Measurements from ENCODE around the gene RHOA.
"Not testable (repeated sequence)": the region's sequence is repeated elsewhere in the genome, so short reads cannot be mapped to it uniquely, and the experiment has no call there.

Gene RHOA

DNA sequence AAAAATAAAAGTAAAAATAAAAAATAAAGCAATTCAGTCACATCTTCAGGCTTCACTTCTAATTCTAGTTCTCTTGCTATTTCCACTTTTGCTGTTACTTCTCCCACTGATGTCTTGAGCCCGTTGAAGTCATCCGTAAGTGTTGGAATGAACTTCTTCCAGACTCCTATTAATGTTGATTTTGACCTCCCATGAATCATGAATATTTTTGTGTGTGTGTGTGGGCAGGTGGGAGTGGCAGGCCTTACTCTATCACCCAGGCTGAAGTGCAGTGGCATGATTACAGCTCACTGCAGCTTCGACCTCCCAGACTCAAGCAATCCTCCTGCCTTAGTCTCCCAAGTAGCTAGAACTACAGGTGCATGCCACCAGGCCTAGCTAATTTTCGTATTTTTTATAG, 82.6 kb downstream of the RHOA start:
- DNase-seq (ENCODE audit: extremely low read depth, low read depth), result no peak
- TF ChIP-seq, protein P1, sequence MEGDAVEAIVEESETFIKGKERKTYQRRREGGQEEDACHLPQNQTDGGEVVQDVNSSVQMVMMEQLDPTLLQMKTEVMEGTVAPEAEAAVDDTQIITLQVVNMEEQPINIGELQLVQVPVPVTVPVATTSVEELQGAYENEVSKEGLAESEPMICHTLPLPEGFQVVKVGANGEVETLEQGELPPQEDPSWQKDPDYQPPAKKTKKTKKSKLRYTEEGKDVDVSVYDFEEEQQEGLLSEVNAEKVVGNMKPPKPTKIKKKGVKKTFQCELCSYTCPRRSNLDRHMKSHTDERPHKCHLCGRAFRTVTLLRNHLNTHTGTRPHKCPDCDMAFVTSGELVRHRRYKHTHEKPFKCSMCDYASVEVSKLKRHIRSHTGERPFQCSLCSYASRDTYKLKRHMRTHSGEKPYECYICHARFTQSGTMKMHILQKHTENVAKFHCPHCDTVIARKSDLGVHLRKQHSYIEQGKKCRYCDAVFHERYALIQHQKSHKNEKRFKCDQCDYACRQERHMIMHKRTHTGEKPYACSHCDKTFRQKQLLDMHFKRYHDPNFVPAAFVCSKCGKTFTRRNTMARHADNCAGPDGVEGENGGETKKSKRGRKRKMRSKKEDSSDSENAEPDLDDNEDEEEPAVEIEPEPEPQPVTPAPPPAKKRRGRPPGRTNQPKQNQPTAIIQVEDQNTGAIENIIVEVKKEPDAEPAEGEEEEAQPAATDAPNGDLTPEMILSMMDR (IDR thresholded peaks at IDR 0.05; ENCODE audit: low read depth, low read length), result no peak

DNA sequence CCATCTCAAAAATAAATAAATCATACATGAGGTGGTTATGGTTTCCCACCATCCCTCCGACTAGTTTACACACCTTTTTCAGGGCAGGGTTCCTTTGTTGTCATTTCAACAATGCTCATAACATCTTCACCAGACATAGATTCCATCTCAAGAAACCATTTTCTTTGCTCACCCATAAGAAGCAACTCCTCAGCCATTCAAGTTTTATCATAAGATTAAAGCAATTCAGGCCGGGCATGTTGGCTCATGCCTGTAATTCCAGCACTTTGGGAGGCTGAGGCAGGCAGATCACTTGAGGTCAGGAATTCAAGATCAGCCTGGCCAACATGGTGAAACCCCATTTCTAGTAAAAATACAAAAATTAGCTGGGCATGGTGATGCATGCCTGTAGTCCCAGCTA, 83.4 kb downstream of the RHOA start:
- not testable (repeated sequence) for DNase-seq (ENCODE audit: extremely low read depth, low read depth)

DNA sequence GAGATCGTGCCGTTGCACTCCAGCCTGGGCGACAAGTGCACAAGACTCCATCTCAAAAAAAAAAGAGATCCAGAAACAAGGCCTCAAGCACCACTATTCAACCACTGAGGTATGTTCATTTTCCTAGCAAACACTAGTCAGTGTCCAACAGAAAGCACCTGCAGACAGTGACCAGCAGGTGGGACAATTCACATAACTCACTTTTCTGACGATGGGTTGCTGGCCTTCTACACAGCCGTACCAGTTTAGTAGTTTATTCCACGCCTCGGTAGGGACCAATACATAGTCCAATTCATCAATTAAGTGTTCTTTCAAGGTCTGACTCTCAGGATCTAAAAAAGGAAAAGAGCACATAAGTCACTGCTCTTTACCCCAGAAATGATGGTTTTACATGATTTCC, 84.3 kb downstream of the RHOA start:
- DNase-seq (ENCODE audit: extremely low read depth, low read depth), result no peak

DNA sequence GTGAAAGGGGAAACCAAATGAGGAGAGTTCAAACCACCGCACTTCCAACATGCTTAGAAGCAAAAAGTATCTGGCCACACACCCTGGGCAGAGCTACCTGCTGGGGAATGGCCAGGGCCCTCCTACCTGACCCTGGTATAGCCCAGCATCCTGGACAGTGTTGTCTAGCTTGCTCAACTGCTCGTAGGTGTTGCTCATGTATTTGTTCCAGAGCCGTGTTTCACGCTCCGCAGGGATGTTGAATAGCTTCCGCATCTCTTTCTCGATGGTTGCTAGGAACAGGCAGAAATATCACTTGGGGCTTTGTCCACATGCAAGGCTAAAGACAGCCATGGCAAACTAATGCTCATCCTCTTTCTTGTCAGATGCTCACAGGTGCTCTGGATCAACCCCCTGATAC, 87.0 kb downstream of the RHOA start:
- TF ChIP-seq, protein P1 (IDR thresholded peaks at IDR 0.05; ENCODE audit: low read depth, low read length), result no peak
- DNase-seq (ENCODE audit: extremely low read depth, low read depth), result no peak

More for the DNA sequence above, 84.3 kb downstream of the RHOA start:
- TF ChIP-seq, protein P1 (IDR thresholded peaks at IDR 0.05; ENCODE audit: low read depth, low read length), result peak; percentile 18

DNA sequence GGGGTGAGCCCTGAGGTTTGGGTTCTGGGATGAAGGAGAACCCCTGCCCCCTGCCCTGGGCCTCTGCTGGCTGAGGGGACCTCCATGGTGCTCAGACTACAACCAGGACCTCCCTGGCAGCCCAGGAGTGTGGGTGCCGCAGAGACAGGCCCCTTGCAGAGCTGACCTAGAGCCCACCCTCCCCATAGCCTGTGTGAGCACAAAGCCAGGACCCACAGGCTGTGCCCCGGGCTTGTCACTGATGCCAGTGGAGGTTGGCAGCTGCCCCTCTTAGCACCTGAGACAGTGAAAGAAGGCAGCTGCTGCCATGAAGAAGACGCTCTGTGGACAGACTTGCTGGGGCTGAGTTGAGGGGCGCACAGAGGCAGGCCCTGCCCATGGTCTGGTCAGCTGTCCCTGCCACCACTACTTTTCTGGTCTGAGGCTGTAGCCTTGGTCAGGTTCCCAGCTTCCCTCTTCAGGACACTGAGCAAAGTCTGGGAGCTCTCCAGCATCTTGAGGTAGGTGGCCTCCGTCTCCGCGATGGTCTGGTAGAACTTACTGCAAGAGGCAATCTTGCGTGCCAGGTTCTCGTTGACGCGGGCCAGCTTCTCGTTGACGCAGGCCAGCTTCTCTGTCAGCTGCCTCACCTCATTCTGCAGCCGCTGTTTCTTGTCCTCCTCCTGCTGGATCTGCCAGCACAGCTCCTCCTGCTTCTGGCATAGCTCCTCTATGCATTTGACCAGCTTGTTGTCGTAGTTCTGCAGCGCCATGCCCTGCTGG, 94.9 kb downstream of the RHOA start:
- DNase-seq (ENCODE audit: extremely low read depth, low read depth), result no peak
- TF ChIP-seq, protein P1 (IDR thresholded peaks at IDR 0.05; ENCODE audit: low read depth, low read length), result no peak

DNA sequence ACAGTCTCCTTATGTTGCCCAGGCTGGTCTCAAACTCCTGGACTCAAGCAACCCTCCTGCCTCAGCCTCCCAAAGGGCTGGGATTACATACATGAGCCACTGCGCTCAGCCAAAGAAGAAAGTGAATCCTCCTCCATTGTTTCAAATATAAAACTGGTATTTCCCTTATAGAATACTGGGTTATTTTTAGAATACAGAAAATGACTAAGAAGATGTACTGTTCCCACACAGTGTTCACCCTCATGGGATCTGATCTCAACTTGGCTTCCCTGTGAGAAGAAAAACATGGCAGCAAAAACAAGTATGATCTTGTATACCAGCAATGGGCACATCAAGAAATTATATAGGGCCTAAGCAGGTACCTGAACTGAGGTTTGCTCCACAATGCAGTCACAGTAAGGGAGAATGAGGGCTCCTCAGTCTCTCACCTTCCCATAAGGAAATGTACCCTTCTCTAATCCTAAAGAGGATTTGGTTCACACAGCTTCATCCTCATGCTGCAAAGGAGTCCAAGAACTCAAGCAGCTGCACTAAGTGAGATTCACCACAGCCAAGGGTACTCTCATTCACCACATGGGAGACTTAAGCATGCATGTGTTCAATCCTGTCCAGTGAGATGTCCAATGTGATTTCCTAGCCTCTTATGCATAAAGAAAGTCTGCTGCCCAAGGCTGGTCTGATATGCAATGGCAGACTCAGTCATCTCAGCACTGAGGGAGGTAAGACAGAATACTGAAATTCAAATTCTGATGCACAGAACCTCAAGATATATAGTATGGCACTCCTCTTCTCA, 97.7 kb downstream of the RHOA start:
- TF ChIP-seq, protein P1 (IDR thresholded peaks at IDR 0.05; ENCODE audit: low read depth, low read length), result no peak
- no peak for DNase-seq (ENCODE audit: extremely low read depth, low read depth)

DNA sequence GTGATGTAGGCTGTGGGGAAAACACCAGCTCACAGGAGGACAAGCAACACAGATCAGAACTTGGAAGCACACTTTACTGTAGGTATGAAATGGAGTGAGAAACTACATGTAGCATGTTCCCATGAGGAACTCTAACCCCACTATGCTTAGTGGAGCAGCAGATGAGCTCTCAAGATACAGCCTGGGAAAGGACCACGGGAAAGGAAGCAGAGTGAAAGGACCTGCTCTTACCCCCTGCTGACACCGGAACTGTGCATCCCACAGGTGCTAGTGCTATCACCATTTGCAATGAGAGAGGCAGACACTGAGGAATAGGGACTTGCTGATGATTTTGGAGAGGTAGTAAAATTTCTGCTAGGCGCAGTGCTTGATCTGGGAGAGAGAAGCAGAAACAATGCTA, 100.5 kb downstream of the RHOA start:
- no peak for DNase-seq (ENCODE audit: extremely low read depth, low read depth)
- TF ChIP-seq, protein P1 (IDR thresholded peaks at IDR 0.05; ENCODE audit: low read depth, low read length), result no peak

Data from AG09319 (cell line).